A549 (cell line): ENCODE measurements around the gene TBX18. TPM values are rescaled to one million over a fixed set of nuclear protein-coding genes. Genes with fewer than 3 reads are reported as not detected.
A peak's percentile ranks its signal among the peaks of the same experiment; 100 is the strongest.

Experiments used
- ATAC-seq, 2 experiments: fragments of 200-7000 bp in 1 of 2; fragments of >200 bp in 1 of 2; cut with Nextera tagmentation in 1 of 2; cut with Tn5 transposase in 1 of 2; 3 replicates each; pipeline versions ENCODE4 v1.8.0 to v1.9.1; 2018 to 2020; ENCODE audit warnings: mild to moderate bottlenecking in 1 of 2, moderate library complexity in 1 of 2
- CTCF ChIA-PET: fragments of 300-600 bp; sonication (Branson Sonifier 250); formaldehyde crosslinking; extraction: SDS; loops from one replicate; lab custom pipeline; 2021; ENCODE audit warnings: antibody characterized with exemption, inconsistent platforms; lab: Yijun Ruan, JAX
- POLR2A ChIA-PET: fragments of 350-600 bp; formaldehyde crosslinking; extraction: SDS; loops from one replicate; lab custom pipeline; 2021; ENCODE audit warnings: antibody characterized with exemption, inconsistent platforms; lab: Yijun Ruan, JAX
- DNase-seq, 2 experiments: peaks; one replicate each; pipeline versions ENCODE4 v3.0.0 to v3.0.0-alpha.2; 2011 to 2016; ENCODE audit warnings: low read depth in 1 of 2, low spot score in 1 of 2
- FAIRE-seq: peaks from 2 replicates; lab custom pipeline; 2011; peaks lifted over from hg19 to GRCh38; lab: Jason Lieb, UNC
- H3K27ac ChIP-seq, 2 experiments: fragments of >200 bp; sonication (Bioruptor Twin); formaldehyde crosslinking; 3 replicates each; pipeline ENCODE4 v1.5.1; 2016 to 2017
- H3K4me1 ChIP-seq: fragments of >200 bp; sonication (Bioruptor Twin); formaldehyde crosslinking; 3 replicates; pipeline ENCODE4 v1.6.1; 2016
- H3K4me2 ChIP-seq: fragments of >200 bp; sonication (Bioruptor Twin); formaldehyde crosslinking; 3 replicates; pipeline ENCODE4 v1.6.1; 2016
- H3K4me3 ChIP-seq: fragments of >200 bp; sonication (Bioruptor Twin); formaldehyde crosslinking; 3 replicates; pipeline ENCODE4 v1.5.1; 2016
- H3K9me3 ChIP-seq: fragments of >200 bp; sonication (Bioruptor Twin); formaldehyde crosslinking; 3 replicates; pipeline ENCODE4 v1.6.1; 2016
- BCL3 ChIP-seq: fragments of >200 bp; sonication (Bioruptor Twin); formaldehyde crosslinking; IDR thresholded peaks from 3 replicates; pipeline ENCODE4 v1.6.1; 2016
- CEBPB ChIP-seq, 2 experiments: fragments of >200 bp in 1 of 2; sonication (Bioruptor Twin) in 1 of 2; formaldehyde crosslinking in 1 of 2; IDR thresholded peaks; 2 replicates each; pipeline ENCODE4 v1.6.1; 2012 to 2016
- CHD2 ChIP-seq: fragments of 150-350 bp; IDR thresholded peaks from 2 replicates; pipeline ENCODE4 v1.6.1; 2014; ENCODE audit warnings: low read length; ENCODE audit not compliant: partially characterized antibody
- E2F6 ChIP-seq: IDR thresholded peaks from 2 replicates; pipeline ENCODE4 v1.6.1; 2012; ENCODE audit warnings: low read depth, borderline replicate concordance
- EHMT2 ChIP-seq: fragments of 200-600 bp; sonication (generic); IDR thresholded peaks from 2 replicates; pipeline ENCODE4 v1.6.1; 2016; ENCODE audit warnings: antibody characterized with exemption, low read depth, mild to moderate bottlenecking, moderate library complexity
- HOXA7 ChIP-seq: fragments of 250-450 bp; sonication (Bioruptor Pico); IDR thresholded peaks from 2 replicates; pipeline ENCODE4 v1.5.0; 2020; ENCODE audit warnings: mild to moderate bottlenecking, moderate library complexity
- HOXB5 ChIP-seq: fragments of 250-450 bp; sonication (Bioruptor Pico); IDR thresholded peaks from 2 replicates; pipeline ENCODE4 v1.5.0; 2020; ENCODE audit warnings: mild to moderate bottlenecking, moderate library complexity
- JUN ChIP-seq, 2 experiments: fragments of >200 bp; sonication (Bioruptor Twin); formaldehyde crosslinking; IDR thresholded peaks; 2 replicates in 1 of 2; 3 replicates in 1 of 2; pipeline ENCODE4 v1.6.1; 2016 to 2017
- JUNB ChIP-seq: fragments of >200 bp; sonication (Bioruptor Twin); formaldehyde crosslinking; IDR thresholded peaks from 2 replicates; pipeline ENCODE4 v1.6.1; 2016
- KDM1A ChIP-seq: fragments of 200-600 bp; sonication (generic); IDR thresholded peaks from 2 replicates; pipeline ENCODE4 v1.6.1; 2016; ENCODE audit warnings: low read depth, mild to moderate bottlenecking
- MAX ChIP-seq: IDR thresholded peaks from 2 replicates; pipeline ENCODE4 v1.6.1; 2012
- MAZ ChIP-seq: fragments of 150-350 bp; IDR thresholded peaks from 2 replicates; pipeline ENCODE4 v1.6.1; 2014; ENCODE audit warnings: antibody characterized with exemption, low read depth, low read length, borderline replicate concordance
- MYC ChIP-seq: IDR thresholded peaks from 2 replicates; pipeline ENCODE4 v1.6.1; 2012; ENCODE audit warnings: mild to moderate bottlenecking, inconsistent platforms, low read length, improper control_type of control experiment, borderline replicate concordance
- NPAS2 ChIP-seq: fragments of 250-450 bp; sonication (Bioruptor Pico); IDR thresholded peaks from 2 replicates; pipeline ENCODE4 v1.8.0; 2022; ENCODE audit warnings: mild to moderate bottlenecking, moderate library complexity, borderline replicate concordance
- PBX3 ChIP-seq: IDR thresholded peaks from 2 replicates; pipeline ENCODE4 v1.6.1; 2012
- PHF8 ChIP-seq: fragments of 200-600 bp; sonication (generic); IDR thresholded peaks from 2 replicates; pipeline ENCODE4 v1.6.1; 2016; ENCODE audit warnings: low read depth, mild to moderate bottlenecking, antibody characterized with exemption, moderate library complexity, borderline replicate concordance
- RAD21 ChIP-seq, 2 experiments: fragments of >200 bp in 1 of 2; sonication (Bioruptor Twin) in 1 of 2; formaldehyde crosslinking in 1 of 2; IDR thresholded peaks in 1 of 2; conservative IDR thresholded peaks in 1 of 2; 2 replicates in 1 of 2; 3 replicates in 1 of 2; pipeline ENCODE4 v1.6.1; 2012 to 2018; ENCODE audit warnings: inconsistent platforms in 1 of 2
- RARB ChIP-seq: fragments of 250-450 bp; sonication (Bioruptor Pico); IDR thresholded peaks from 2 replicates; pipeline ENCODE4 v1.8.0; 2021; ENCODE audit warnings: mild to moderate bottlenecking, moderate library complexity
- RFX5 ChIP-seq: fragments of 450-650 bp; IDR thresholded peaks from 2 replicates; pipeline ENCODE4 v1.7.1; 2014; ENCODE audit warnings: antibody characterized with exemption, mild to moderate bottlenecking, moderate library complexity
- SMC3 ChIP-seq: fragments of >200 bp; sonication (Bioruptor Twin); formaldehyde crosslinking; IDR thresholded peaks from 3 replicates; pipeline ENCODE4 v1.6.1; 2018; ENCODE audit warnings: inconsistent platforms
- SREBF2 ChIP-seq: fragments of 450-650 bp; IDR thresholded peaks from 2 replicates; pipeline ENCODE4 v1.6.1; 2014; ENCODE audit warnings: mild to moderate bottlenecking, moderate library complexity
- TFCP2L1 ChIP-seq: fragments of 250-450 bp; sonication (Bioruptor Pico); IDR thresholded peaks from 2 replicates; pipeline ENCODE4 v1.5.0; 2021; ENCODE audit warnings: mild to moderate bottlenecking
- TP53 ChIP-seq: fragments of 250-450 bp; sonication (Bioruptor Pico); IDR thresholded peaks from 2 replicates; pipeline ENCODE4 v1.5.0; 2021; ENCODE audit warnings: mild to moderate bottlenecking, moderate library complexity
- ZC3H11A ChIP-seq: fragments of 450-650 bp; IDR thresholded peaks from 2 replicates; pipeline ENCODE4 v1.6.1; 2014; ENCODE audit warnings: antibody characterized with exemption, mild to moderate bottlenecking
- ZFP36 ChIP-seq: fragments of 450-650 bp; IDR thresholded peaks from 2 replicates; pipeline ENCODE4 v1.6.1; 2014; ENCODE audit warnings: borderline replicate concordance; ENCODE audit not compliant: partially characterized antibody
- ZNF302 ChIP-seq: fragments of 250-450 bp; sonication (Bioruptor Pico); IDR thresholded peaks from 2 replicates; pipeline ENCODE4 v1.9.0; 2021; ENCODE audit warnings: inconsistent platforms, mild to moderate bottlenecking, moderate library complexity
- WGBS: methylation state at CpG from one replicate; pipeline ENCODE4 v1.1.6; 2017; ENCODE audit errors: missing lambda C conversion rate; 5-methylcytosine and 5-hydroxymethylcytosine counted together
- polyA plus RNA-seq, 4 experiments: library from polyadenylated mRNA; depleted of rRNA in 3 of 4; stranded (reverse); fragments of >200 nt; fragmentation: RNase III in 1 of 4; extraction: RNeasy Plus Mini Kit Qiagen cat#74134 plus additional on column Dnase treatment in 1 of 4; gene quantifications; 2 replicates in 3 of 4; 3 replicates in 1 of 4; pipeline ENCODE4 v1.2.3, GENCODE V29; 2011 to 2017

Gene TBX18
- polyA plus RNA-seq, 2 of the 4 experiments (the other 2 are of a cell fraction) = 20.8 to 67.4 TPM

DNA sequence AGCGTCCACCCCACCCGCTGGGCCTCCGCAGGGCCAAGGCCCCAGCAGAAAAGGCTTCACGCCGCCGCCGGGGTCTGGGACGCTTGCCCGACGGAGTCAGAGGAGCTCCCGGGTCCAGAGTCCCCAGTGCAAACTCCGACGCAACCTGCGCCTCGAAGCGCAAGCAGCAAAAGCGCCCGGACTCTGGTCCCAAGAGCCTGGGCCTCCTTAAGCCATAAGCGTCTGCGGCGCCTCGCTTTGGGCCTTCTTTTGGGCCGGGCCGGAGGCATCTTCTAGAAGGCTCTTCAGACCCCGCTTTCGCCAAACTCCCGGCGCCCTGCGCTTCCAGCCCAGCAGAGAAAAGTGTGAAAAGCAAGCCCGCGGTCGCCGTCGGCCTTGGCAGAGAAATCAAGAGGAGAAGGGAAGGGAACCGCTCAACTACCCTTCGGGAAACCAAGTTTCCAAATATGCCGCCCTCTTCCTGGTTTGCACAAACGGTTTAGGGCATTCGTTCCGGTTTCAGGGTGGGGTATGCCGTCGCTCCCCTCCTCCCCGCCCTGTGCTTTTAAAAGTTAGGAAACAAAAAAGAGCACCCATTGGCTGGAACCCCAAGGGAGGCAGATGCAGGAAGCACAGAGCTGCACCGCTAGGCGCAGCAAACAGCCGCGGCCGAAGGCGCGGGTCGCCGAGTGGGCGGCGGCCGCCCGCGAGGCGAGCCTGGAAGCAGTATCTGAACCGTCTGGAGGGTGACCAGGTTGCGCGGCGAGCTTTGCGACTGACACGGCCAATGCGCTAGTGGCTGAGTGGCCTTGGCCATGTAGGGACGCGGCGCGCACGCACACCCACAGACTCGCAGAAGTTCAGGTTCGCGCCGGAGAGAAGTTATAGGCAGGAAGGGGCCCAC, 1.2 kb downstream of the TBX18 start (continued):
- TF ChIP-seq CEBPB (IDR thresholded peaks at IDR 0.05) (peak in 1 of 2 experiments; percentile 14; a peak in 1 of 4 replicates), MAZ (no peak), SMC3 (no peak), KDM1A (no peak), HOXB5 (CRISPR knock-in tag) (no peak), PBX3 (no peak), E2F6 (no peak), PHF8 (peak; percentile 23), CHD2 (no peak), TP53 (CRISPR knock-in tag) (no peak), ZC3H11A (no peak), BCL3 (peak; percentile 38; the same call in 1 of the 3 replicates), MYC (no peak)

- TF ChIP-seq MAX (peak; percentile 25; the same call in 1 of the 2 replicates), RAD21 (conservative IDR thresholded peaks at IDR 0.05 in 1 of 2, IDR thresholded peaks at IDR 0.05 in 1 of 2) (peak in 1 of 2 experiments; percentile 12; a peak in 1 of 5 replicates), JUN (IDR thresholded peaks at IDR 0.05) (no peak), PHF8 (no peak)
- peak; percentile 35 to 47 for ATAC-seq
- H3K4me2 ChIP-seq = peak overlapping the region; percentile 88
These were observed 2.0 kb downstream of the TBX18 start for GRCh38 chr6:84762220-84763002.

GRCh38 chr6:84758486-84758885, 5.9 kb downstream of the TBX18 start:
- TF ChIP-seq TFCP2L1 (CRISPR knock-in tag) (no peak), EHMT2 (no peak), MYC (no peak), HOXA7 (no peak), ZNF302 (CRISPR knock-in tag) (no peak), CEBPB (IDR thresholded peaks at IDR 0.05) (no peak), RARB (CRISPR knock-in tag) (no peak), SMC3 (no peak), SREBF2 (no peak), E2F6 (no peak), JUNB (no peak), TP53 (CRISPR knock-in tag) (no peak), RFX5 (no peak), MAZ (no peak), ZFP36 (no peak), NPAS2 (CRISPR knock-in tag) (no peak)
- TF ChIP-seq, all 56 proteins: peak for 0
- Histone ChIP-seq H3K4me2 (peak overlapping the region; percentile 88), H3K4me1 (peaks cover 48% of the 10 kb centered on the region; the same call in 2 of the 3 replicates), H3K4me3 (no peak overlapping the region), H3K27ac (peak overlapping the region in 1 of 2 experiments; percentile 38; a peak in 3 of 6 replicates), H3K9me3 (no peaks in the 10 kb centered on the region)
- FAIRE-seq (no peak), ATAC-seq (no peak), DNase-seq (no peak)
- ChIA-PET CTCF (interaction anchor here (0.6 to 1.3 kb wide), 2 partner anchors 278 to 336 kb away, joined by 3 to 5 read pairs; no protein-coding TSS in a partner anchor), POLR2A (no interaction called here)

More at GRCh38 chr6:84762220-84763002, 2.0 kb downstream of the TBX18 start:
- DNase-seq (peak; percentile 15 to 68), FAIRE-seq (no peak)
- Histone ChIP-seq H3K4me3 (peak overlapping the region; percentile 86), H3K27ac (peak overlapping the region; percentile 95 to 98), H3K4me1 (peaks cover 32% of the 10 kb centered on the region; the same call in 2 of the 3 replicates), H3K9me3 (no peaks in the 10 kb centered on the region)
- ChIA-PET POLR2A (interaction anchor here (0.8 to 2.9 kb wide), 6 partner anchors 11 to 916 kb away, joined by 3 to 32 read pairs (median 3); partner anchors contain the start of gene SNX14), CTCF (interaction anchor here (0.6 to 4.0 kb wide), 12 partner anchors 11 to 342 kb away, joined by 3 to 26 read pairs (median 4); no protein-coding TSS in a partner anchor)
- WGBS = under 1% methylated on average over 23 of the region's 40 CpGs
